Head of caudate nucleus (tissue), 42 donors: ENCODE data around the gene EMID1.

Experiments used
- DNase-seq, 42 donors: peaks; one replicate each; pipeline versions ENCODE4 v3.0.0 to v3.0.0-alpha.2; 2020 to 2021; ENCODE audit warnings: mixed read lengths in 7 of 42
- intact Hi-C: fragments of 100-400 bp; cut with DNase I; formaldehyde crosslinking; loops from one replicate; pipeline ENCODE4 v1.15.0; 2022

EMID1 gene

GRCh38 chr22:29267858-29268510 lies 62.3 kb downstream of the EMID1 start, which contains the start of the genes EWSR1 and RHBDD3:
TSS of gene EWSR1 (plus strand) at chr22:29268268. CDS start at chr22:29268337, 69 bp downstream.
TSS of gene RHBDD3 (minus strand) at chr22:29267981. CDS start at chr22:29265626, 2,355 bp downstream.
- intact Hi-C loops: loop anchor here (5.0 kb wide), 1 partner anchor 39 kb away; the partner anchor contains the start of gene GAS2L1
- peak; percentile 88 to 99 (median 96) for DNase-seq

GRCh38 chr22:29268511-29269229 lies 63.0 kb downstream of the EMID1 start:
- DNase-seq: peak in 40 of 42 donors; percentile 30 to 85 (median 63)
- intact Hi-C loops: loop anchor here (5.0 kb wide), 1 partner anchor 39 kb away; the partner anchor contains the start of gene GAS2L1

- peak in 1 of 42 donors; percentile 28 for DNase-seq
- intact Hi-C loops: loop anchor here (5.0 kb wide), 1 partner anchor 38 kb away; the partner anchor contains the start of gene GAS2L1
These were observed 63.5 kb downstream of the EMID1 start for GRCh38 chr22:29269230-29269604.

GRCh38 chr22:29269731-29270474 lies 64.2 kb downstream of the EMID1 start:
- intact Hi-C loops: loop anchor here (5.0 kb wide), 1 partner anchor 37 kb away; the partner anchor contains the start of gene GAS2L1

GRCh38 chr22:29270475-29271271 lies 65.0 kb downstream of the EMID1 start:
- DNase-seq: peak in 2 of 42 donors; percentile 25 to 29
- intact Hi-C loops: no loop called here

More at GRCh38 chr22:29269731-29270474, 64.2 kb downstream of the EMID1 start:
- DNase-seq: peak in 2 of 42 donors; percentile 24 to 38

- peak in 2 of 42 donors; percentile 5 to 29 for DNase-seq
- intact Hi-C loops: no loop called here
These were observed 66.9 kb downstream of the EMID1 start for GRCh38 chr22:29272624-29273023.

- no peak for DNase-seq
- intact Hi-C loops: no loop called here
These were observed 69.5 kb downstream of the EMID1 start for GRCh38 chr22:29275167-29275566.

GRCh38 chr22:29275819-29276565 lies 70.3 kb downstream of the EMID1 start:
- intact Hi-C loops: no loop called here
- no peak for DNase-seq

- DNase-seq: peak in 1 of 42 donors; percentile 4
- intact Hi-C loops: no loop called here
These were observed 72.2 kb downstream of the EMID1 start for GRCh38 chr22:29277927-29278326.

- DNase-seq: no peak
- intact Hi-C loops: no loop called here
These were observed 78.5 kb downstream of the EMID1 start for GRCh38 chr22:29284196-29284595.

GRCh38 chr22:29288837-29289236 lies 83.1 kb downstream of the EMID1 start:
- no peak for DNase-seq
- intact Hi-C loops: no loop called here

GRCh38 chr22:29290061-29290460 lies 84.4 kb downstream of the EMID1 start:
- intact Hi-C loops: no loop called here

GRCh38 chr22:29291215-29291614 lies 85.5 kb downstream of the EMID1 start:
- intact Hi-C loops: no loop called here
- peak in 8 of 42 donors; percentile 12 to 65 (median 40) for DNase-seq

More at GRCh38 chr22:29290061-29290460, 84.4 kb downstream of the EMID1 start:
- no peak for DNase-seq

GRCh38 chr22:29292379-29292778 lies 86.7 kb downstream of the EMID1 start:
- DNase-seq: no peak
- intact Hi-C loops: no loop called here

GRCh38 chr22:29298641-29299040 lies 92.9 kb downstream of the EMID1 start:
- intact Hi-C loops: no loop called here
- DNase-seq: no peak

GRCh38 chr22:29299136-29299900 lies 93.6 kb downstream of the EMID1 start:
- intact Hi-C loops: no loop called here
- peak in 2 of 42 donors; percentile 9 to 37 for DNase-seq

GRCh38 chr22:29300467-29300806 lies 94.7 kb downstream of the EMID1 start:
- intact Hi-C loops: no loop called here
- peak in 2 of 42 donors; percentile 8 to 36 for DNase-seq
